ENCODE data around the gene ASIC1.
"Not testable (repeated sequence)": the region's sequence is repeated elsewhere in the genome, so short reads cannot be mapped to it uniquely, and the experiment has no call there.

The ASIC1 gene

DNA sequence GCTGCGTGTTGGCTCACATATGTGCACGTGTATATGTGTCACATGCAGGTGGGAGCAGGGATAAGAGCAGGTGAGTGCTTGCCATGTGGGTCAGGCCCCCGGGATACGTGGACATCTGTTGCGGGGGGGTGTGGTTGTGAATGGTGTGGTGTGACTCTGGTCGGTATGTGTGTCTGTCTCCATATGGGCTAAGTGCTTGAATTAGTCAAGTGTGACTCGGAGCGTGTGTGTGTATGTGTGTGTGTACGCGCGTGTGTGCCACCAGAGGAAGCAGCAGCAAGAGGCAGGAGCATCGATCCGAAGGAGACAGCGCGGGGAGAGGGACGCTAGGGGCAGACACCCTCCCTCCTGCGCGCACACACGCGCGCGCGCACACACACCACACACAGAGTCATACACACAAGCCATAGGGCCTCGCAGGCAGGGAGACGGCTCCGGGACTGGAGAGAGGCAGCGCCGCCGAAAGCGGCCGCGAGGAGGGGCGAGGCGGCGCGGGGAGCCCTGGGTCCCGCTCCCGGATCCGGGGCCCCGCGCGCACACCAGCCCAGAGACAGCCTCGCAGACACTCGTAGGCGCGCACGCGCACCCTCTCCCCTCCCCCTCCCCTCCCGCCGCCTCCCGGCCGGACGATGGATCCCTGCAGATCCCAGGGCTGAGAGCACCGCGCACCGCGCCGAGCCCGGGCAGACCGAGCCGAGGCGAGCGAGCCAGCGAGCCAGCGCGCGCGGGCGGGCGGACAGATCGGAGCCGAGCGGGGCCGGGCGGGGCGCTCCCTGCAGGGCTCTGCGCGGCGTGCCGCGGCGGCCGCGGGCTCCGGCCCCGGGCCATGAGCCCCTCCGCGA, at the start of gene ASIC1:
Gene ASIC1 (plus strand): TSS at position 597 of the 842 bp plus-strand sequence. CDS start 1,171 bp downstream, outside the sequence.
- DNase-seq (ENCODE audit: low read depth, low spot score) = no peak

DNA sequence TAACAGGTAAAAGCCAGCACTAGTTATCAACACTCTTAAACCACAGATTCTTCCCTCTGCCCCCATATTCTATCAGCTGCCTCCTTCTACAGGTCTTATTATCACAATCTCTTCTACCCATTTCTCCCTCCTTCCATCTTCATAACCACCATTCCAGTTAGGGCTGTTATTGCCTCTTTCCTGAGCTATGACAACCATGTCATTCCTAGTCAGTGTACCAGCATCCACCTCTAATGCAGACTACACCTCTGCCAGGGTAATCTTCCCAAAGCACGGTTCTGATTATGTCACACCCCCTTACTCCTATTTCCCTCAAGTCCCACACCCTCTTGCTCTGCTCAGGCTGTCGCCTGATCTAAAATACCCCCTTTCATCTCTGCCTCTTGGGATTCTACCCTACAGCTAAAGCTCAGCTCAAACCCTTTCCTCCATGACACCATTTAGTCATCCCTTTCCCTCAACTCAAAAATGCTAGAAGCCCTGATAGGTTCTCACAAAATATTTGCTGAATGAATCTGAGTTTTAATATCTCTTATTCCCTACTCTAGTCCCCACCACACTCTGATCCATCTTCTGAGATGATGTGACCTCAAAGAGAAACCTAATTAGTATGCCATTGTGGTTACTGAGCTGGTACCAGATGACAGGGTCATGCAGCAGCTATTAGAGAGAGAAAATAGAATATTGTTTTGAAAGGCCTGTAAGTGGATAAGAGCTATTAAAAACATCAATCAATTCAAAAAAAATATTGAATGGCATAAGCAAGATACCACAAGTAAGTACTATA, 43.8 kb upstream of the ASIC1 start:
- no peak for DNase-seq (ENCODE audit: low read depth, low spot score)

DNA sequence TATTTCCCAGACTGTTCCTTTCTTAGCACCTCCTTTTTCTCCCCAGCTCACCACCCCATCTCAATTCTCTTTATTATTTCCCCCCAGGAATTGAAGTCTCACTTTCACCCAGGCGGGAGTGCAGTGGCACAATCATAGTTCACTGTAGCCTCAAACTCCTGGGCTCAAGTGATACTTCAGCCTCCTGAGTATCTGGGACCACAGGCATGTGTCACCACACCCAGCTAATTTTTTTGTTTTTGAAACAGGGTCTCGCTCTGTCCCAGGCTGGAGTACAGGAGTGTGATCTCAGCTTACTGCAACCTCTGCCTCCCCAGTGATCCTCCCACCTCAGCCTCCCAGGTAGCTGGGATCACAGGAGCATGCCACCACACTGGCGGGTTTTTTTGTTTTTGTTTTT, 43.1 kb upstream of the ASIC1 start:
- no peak for DNase-seq (ENCODE audit: low read depth, low spot score)

DNA sequence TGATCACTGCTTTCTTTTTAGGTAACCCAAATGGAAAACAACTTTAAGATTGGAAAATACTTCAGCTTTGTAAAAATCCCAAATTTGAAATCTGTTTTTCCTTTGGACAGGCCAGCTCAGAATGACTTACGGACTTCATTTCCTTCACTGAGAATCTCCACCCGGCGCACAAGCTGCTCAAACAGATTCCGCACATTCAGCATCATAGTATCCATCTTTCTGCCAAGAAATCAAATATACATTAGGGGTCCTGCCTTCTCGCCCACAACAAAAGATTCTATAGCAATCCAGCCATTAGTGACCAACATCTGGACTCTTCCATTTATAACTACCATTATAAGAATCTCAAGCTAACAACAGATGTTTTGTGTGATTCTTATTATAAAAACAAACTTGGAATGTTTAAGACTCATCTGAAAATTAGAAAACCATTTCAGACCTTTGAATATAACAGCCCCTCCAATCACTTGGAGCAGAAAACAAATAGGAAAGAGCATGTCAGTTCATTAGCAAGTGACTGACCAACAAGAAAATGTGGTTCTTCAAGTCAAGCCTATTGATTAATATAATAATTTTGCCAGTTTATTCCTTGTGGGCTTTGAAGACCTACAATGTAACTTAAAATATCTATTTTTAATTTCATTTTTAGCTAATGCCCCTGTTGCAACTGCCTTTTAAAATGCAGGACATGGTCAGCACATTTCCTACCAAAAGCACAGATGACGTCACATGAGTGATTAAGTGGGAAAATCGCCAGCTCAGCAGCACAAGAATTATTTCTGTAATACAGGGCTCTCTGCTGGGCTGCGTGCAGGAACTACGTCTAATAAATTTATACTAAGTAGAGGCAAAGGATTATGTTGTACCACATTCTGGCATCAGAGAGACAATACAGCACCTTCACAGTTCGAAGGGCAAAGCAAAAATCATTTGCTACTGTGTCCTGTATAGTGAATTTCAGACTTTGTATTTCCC, 40.6 kb upstream of the ASIC1 start:
- DNase-seq (ENCODE audit: low read depth, low spot score) = peak; percentile 56

DNA sequence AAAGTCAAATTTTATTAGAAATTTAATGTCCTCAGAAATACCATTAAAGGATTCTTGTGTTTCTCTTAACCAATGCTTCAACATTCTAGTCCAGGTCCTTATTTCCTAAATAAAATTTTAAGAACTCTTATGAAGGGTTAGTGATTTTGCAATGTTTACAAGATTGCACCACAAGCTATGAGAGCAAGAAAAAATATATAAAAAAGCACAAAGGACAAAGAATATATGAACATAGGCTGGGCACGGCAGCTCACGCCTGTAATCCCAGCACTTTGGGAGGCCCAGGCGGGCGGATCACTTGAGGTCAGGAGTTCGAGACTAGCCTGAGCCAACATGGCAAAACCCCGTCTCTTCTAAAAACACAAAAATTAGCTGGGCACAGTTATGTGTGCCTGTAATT, 39.8 kb upstream of the ASIC1 start:
- no peak for DNase-seq (ENCODE audit: low read depth, low spot score)

DNA sequence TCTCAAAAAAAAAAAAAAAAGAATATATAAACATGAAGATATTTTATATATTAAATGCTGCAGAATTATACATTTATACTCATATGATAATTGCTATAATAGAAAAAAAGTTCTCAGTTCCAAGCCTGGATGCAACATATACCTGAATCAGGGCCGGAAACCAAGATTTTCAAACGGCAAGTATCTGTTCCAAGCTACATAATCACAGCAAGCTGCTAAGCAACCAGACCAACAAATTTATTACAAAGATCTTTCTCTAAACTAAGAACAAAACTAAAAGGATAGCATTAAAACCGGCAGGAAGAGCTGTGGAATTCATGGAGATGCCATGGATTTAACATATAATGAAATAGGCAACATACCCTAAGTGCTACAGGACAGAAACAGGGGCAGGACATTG, 39.2 kb upstream of the ASIC1 start:
- DNase-seq (ENCODE audit: low read depth, low spot score) = no peak

DNA sequence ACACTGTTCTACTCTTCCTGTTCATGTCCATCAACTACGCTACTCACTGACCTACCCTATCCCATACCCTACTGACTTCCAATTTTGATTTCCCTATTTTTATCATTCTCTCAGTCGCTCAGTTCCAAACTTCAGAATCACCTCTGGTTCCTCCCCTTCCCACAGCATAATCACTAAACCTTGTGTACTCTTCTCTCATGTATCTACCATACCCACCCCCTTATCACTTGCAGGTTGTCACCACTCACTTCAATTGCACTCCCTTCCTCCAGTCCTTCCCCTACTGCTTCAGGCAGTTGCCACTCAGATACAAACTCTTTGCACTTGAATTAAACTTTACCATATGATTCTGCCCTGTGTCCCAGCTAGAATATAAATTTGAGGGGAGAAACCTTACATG, 38.4 kb upstream of the ASIC1 start:
- no peak for DNase-seq (ENCODE audit: low read depth, low spot score)

DNA sequence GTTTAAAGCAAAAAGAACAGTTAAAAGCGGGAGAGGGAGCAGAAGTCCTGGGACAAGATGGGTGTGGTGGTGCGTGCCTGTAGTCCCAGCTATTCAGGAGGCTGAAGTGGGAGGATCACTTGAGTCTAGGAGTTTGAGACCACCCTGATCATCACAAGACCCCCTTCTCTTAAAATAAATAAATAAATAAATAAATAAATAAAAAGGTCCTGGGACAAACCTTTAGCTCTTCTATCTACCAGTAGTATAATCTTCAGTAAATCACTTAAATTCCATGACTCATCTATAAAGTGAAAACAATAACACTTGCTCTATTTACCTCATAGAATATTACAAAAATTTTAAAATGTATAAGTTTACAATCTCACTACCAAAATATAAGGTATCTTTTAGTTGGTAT, 37.9 kb upstream of the ASIC1 start:
- no peak for DNase-seq (ENCODE audit: low read depth, low spot score)

DNA sequence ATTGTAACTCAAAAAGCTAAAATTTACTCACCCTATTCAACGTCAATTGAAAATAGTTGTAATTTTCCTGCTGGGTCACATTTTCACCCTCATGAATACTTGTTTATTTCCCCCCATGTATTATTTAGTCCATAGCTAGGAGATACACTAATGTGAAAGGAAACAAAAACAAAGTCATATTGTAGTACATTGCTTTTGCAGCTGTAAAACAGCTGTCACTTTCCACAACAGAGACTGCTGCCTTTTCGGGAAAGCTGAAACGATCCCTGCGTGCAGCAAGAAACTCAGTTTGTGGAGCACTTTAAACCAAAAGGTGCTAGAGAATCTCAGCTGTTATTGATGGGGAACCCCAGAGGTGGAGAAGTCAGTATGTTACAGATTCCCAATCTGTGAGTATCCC, 36.4 kb upstream of the ASIC1 start:
- DNase-seq (ENCODE audit: low read depth, low spot score) = no peak

DNA sequence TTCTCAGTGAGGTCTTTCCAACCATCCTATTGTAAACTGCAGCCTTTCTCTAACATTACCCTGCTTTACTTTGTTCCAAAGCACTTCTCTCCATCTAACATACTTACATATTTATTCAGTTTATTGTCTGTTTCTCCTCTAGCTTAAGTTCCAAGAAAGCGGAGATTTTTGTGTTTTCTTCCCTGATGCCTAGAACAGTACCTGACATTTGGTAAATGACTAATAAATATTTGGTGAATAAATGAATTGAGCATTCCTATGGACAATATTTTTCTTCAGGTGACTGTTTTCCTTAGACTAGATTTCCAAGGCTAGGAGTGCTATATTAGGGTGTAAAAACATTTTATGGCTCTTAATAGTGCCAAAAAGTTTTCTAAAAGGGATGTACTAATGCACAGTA, 34.5 kb upstream of the ASIC1 start:
- no peak for DNase-seq (ENCODE audit: low read depth, low spot score)

DNA sequence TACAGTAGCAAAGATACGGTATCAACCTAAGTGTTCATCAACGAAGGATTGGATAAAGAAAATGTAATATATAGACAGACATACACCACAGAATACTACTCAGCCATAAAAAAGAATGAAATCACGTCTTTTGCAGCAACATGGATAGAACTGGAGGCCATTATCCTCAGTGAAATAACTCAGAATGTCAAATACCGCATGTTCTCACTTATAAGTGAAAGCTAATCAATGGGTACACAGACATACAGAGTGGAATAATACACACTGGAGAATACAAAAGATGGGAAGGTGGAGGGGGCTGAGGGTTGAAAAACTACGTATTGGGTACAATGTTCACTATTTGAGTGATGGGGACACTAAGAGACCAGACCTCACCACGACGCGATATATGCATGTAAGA, 33.2 kb upstream of the ASIC1 start:
- DNase-seq (ENCODE audit: low read depth, low spot score) = no peak

DNA sequence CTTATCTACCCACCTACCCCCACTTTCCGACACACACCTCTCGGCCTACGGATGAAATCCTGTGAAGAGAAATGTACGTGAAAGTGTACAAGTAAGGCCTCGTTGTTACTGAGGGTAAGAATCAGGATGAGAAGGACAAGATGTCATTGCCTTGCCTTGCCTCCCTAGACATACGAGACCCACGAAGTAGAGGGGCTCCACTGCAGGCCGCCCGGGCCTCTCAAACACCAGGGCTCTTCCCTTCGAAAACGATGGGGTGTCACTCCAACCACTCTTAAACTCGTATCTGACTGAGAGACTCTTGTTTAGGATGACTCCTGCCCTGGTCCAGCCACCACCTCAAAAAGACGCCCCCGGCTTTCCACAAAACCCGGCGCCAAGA, 32.6 kb upstream of the ASIC1 start:
- DNase-seq (ENCODE audit: low read depth, low spot score) = no peak

DNA sequence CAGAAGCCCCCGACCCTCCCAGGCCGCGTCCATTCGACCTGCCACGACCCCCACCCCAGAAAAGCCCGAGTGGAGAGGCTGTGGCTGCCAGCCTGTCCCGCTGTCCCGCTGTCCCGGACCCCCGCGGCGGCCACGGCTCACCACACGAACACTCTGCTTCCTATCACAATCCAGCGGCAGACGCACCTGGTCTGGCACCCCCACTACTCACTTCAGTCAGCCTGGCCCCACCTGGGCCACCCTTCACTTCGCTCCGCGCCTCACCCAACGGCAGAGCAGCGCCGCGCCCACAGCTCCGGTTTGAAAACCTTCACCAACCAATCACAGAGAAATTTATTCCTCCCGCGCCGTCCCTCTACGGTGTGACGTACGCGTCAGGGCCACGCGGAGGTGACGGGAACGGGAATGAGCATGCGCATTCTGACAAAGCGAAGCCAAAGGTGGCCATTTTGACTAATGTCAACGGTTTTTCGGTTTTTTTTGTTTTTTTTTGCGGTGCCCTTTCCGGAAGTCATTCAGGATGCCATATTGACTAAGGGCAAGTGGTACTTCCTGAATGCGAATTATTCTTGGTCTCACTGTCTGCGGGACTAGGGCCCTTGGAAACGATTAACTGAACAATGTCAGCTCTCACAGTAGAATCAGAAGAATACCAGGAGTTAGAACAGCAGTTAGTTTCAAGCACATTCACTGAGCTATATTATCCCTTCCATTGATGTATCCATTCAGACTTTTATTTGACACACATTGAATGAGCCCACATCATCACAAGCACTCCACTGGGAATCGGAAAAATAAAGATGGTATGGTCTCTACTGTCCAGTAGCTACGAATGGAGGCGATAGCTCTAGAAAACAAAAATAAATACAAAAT, 32.0 kb upstream of the ASIC1 start, which contains the start of gene RACGAP1:
Gene RACGAP1 (minus strand): TSS at position 308 of the 873 bp plus-strand sequence. CDS start 8,779 bp downstream, outside the sequence.
- peak; percentile 94 for DNase-seq (ENCODE audit: low read depth, low spot score)

DNA sequence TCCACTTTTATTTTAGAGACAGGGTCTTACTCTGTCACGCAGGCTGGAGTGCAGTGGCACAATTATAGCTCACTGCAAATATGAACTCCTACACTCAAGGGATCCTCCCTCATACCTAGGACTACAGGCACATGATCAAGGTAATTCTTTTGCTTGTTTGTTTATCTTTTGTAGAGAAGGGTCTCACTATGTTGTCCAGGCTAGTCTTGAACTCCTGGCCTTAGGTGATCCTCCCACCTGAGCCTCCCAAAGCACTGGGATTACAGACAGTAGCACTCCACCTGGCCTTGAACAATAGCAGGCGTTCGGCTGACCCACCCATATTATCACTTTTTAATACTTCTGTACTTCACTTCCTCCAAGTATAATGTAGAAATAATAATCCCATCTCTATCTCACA, 30.7 kb upstream of the ASIC1 start:
- DNase-seq (ENCODE audit: low read depth, low spot score) = no peak

DNA sequence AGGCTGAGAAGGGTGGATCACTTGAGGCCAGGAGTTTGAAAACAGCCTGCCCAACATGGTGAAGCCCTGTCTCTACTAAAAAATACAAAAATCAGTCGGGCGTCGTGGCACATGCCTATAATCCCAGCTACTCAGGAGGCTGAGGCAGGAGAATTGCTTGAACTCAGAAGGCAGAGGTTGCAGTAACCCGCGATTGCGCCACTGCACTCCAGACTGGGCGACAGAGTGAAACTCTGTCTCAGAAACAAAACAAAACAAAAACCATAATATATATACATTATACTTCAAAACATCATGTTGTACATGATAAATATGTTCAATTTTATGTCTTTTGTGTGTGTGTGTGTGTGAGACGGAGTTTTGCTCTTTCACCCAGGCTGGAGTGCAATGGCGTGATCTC, 26.9 kb upstream of the ASIC1 start:
- not testable (repeated sequence) for DNase-seq (ENCODE audit: low read depth, low spot score)

DNA sequence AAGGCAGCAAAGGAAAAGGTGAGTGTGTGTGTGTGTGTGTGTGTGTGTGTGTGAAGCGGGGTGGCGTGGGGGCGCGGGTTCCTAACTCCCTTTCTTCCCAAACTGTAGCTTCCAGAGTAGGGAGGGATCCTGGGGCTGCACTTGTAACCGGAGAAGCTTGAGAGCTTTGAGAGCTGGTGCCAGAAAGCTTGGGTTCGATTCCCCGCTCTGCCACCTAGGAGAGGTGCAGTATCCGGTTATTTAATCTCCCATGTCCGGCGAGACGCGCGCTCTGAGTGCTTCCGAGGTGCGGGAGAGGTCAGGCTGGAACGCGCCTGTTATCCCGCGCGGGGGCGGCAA, 24.9 kb upstream of the ASIC1 start:
- no peak for DNase-seq (ENCODE audit: low read depth, low spot score)

DNA sequence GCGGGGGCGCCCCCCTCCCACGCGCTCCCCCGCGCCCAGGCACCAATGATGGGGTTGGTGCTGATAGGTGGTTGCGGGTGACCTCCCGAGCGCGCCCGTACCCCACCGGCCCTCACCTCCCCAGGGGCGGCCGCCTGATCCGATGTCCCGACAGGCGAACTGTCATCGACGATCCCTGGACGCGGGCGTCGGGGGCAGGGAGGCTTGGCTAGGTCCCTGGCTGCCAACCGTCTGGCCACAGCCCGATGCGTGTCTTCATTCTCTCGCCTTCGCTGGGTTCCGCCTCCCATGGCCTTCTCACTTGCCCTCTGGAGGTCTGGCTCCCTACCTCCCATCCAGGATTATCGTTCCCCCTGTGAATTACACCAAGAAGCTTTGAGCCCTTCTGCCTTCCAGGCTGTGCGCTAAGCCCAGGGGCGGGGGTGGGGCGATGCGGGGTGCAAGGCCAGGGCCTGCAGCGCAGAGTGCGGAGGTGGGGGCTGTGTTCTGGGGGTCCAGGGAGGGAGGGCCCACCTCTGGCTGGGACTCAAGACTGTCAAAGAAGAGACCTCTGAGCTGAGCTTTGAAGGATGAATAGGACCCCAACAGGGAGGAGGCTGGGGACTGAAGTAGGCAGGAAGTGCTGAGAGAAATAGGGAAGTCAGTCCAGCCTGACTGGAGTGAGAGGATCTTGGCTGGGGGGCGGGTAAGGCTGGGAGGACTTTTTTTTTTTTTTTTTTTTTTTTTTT, 24.4 kb upstream of the ASIC1 start:
- DNase-seq (ENCODE audit: low read depth, low spot score) = no peak

DNA sequence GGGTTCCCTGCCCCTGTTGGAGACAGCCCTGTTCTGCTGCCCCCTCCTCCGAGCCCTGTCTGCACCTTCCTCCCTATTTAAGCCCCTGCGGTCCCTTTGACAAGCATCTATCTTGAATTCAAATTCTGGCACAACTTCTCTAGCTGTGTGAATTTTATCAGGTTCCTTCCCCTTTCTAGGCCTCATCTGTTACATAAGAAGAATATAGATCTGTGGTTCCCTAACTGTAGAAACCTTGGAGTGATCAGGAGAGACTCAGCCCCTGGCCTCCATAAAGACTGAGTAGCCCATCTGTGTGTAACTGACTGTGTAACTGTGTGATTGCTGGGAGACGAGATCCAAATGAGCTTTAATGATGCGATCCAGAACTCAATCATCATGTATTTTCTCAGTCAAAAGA, 19.1 kb upstream of the ASIC1 start:
- DNase-seq (ENCODE audit: low read depth, low spot score) = no peak

DNA sequence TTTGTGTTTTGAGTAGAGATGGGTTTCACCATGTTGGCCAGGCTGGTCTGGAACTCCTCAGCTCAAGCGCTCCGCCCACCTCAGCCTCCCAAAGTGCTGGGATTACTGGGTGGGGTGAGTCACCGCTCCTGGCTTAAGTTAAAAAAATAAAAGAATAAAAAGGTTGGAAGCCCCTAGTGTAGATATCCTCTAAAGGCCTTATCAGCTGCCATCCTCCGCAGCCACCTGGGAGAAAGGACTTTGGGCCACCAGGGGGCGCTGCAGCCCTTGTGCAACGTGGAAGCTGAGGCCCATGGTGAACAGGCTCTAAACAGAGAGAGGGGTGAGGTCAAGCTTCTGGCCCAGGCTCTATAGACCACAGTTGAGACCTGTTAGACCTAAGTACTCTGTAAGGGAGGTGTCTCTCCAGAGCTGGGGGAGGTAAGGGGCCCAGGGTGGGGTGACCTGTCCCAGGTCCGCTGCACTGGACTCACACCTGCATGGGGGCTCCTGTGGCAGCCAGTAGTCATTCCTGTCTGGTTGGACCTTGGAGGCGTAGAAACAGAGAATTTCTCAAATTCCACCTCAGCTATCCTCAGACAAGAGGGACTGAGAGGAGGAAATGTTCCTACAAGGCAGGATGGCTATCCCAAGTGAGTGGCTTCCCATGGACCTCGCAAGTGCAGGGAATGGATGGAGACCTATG, 18.1 kb upstream of the ASIC1 start:
- no peak for DNase-seq (ENCODE audit: low read depth, low spot score)

DNA sequence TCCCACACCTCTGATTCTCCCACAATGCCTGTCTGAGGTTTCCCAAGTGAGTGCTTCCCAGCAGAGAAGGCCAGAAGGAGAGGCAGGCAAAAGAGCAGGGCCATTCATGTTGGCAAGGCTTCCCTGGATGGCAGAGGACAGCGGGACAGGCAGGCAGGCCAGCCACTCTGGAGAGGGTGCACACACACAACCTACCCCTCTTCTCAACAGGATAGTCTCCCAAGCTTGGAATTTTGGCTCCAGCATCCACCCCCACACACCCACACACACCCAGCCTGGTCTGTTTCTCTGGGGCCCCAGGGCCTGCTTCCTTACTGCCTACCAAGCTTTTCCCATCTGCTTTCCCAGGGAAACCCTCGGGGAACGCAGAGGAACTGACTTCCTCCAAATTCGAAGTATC, 16.7 kb upstream of the ASIC1 start:
- DNase-seq (ENCODE audit: low read depth, low spot score) = no peak
